Small intestine (tissue), 7 donors: ENCODE measurements around the gene HPCAL1. TPM values are rescaled to one million over a fixed set of nuclear protein-coding genes. Genes with fewer than 3 reads are reported as not detected.
"Not testable (repeated sequence)": the region's sequence is repeated elsewhere in the genome, so short reads cannot be mapped to it uniquely, and the experiment has no call there.

Experiments
- DNase-seq, 2 donors: peaks; one replicate each; pipeline versions ENCODE4 v3.0.0 to v3.0.0-alpha.2; 2013
- FAIRE-seq: peaks from 2 replicates; lab custom pipeline; 2012; peaks lifted over from hg19 to GRCh38; lab: Jason Lieb, UNC
- H3K27ac ChIP-seq, 3 donors: one replicate each; pipeline ENCODE4 v1.5.1; 2013; ENCODE audit warnings: low read length in 2 of 3, mild to moderate bottlenecking in 2 of 3, control low read depth in 1 of 3, inconsistent platforms in 1 of 3, low read depth in 1 of 3, moderate library complexity in 1 of 3
- H3K27me3 ChIP-seq, 3 donors: one replicate each; pipeline ENCODE4 v1.6.1; 2013; ENCODE audit warnings: low read length in 3 of 3, inconsistent platforms in 1 of 3; ENCODE audit not compliant: control insufficient read depth in 3 of 3, insufficient read depth in 3 of 3
- H3K36me3 ChIP-seq, 3 donors: one replicate each; pipeline ENCODE4 v1.6.1; 2013; ENCODE audit warnings: low read length in 3 of 3, inconsistent platforms in 1 of 3, low read depth in 1 of 3, mild to moderate bottlenecking in 1 of 3, moderate library complexity in 1 of 3; ENCODE audit not compliant: control insufficient read depth in 3 of 3, insufficient read depth in 2 of 3
- H3K4me1 ChIP-seq, 3 donors: one replicate each; pipeline ENCODE4 v1.6.1; 2013; ENCODE audit warnings: low read length in 2 of 3, inconsistent platforms in 1 of 3, low read depth in 1 of 3, mild to moderate bottlenecking in 1 of 3, moderate library complexity in 1 of 3; ENCODE audit not compliant: control insufficient read depth in 3 of 3, insufficient read depth in 2 of 3
- H3K4me3 ChIP-seq, 3 donors: one replicate each; pipeline ENCODE4 v1.5.1; 2013; ENCODE audit warnings: low read length in 3 of 3, control low read depth in 1 of 3, inconsistent platforms in 1 of 3, low read depth in 1 of 3, mild to moderate bottlenecking in 1 of 3, moderate library complexity in 1 of 3
- H3K9me3 ChIP-seq, 2 donors: one replicate each; pipeline ENCODE4 v1.6.1; 2013; ENCODE audit warnings: low read depth in 1 of 2, low read length in 1 of 2; ENCODE audit not compliant: control insufficient read depth in 2 of 2, insufficient read depth in 1 of 2
- WGBS, 3 donors: extraction: QIAGEN DNeasy Blood & Tissue Kit; methylation state at CpG; one replicate each; pipeline ENCODE4 v1.1.7; 2013; 5-methylcytosine and 5-hydroxymethylcytosine counted together
- polyA plus RNA-seq, 4 donors: library from polyadenylated mRNA; stranded (reverse) in 3 of 4; unstranded in 1 of 4; fragments of 200-250 nt in 3 of 4; fragments of 120-200 nt in 1 of 4; gene quantifications; one replicate each; pipeline versions ENCODE4 v1.2.1 to v1.2.3, GENCODE V29; 2013
- donor health status: healthy with polysubstance abuse.
- donor health status: control.
- donor health status: control.
- donor health status: Bipolar disorder and iron deficiency.
- donor health status: healthy.

Gene HPCAL1
- polyA plus RNA-seq, 4 donors = 82.3 to 142 (median 94.2) TPM

GRCh38 chr2:10437806-10438205 is 135.1 kb downstream of the HPCAL1 start:
- H3K4me1 ChIP-seq = peaks cover 0 to 42% (median 0%) of the 10 kb centered on the region in 3 donors
- H3K27me3 ChIP-seq = no peaks in the 10 kb centered on the region
- FAIRE-seq (no peak), DNase-seq (no peak)
- 20 to 63% (median 32%) methylated on average over 9 of the region's 9 CpGs for WGBS, 3 donors
- no peak overlapping the region for H3K4me3 ChIP-seq
- H3K9me3 ChIP-seq = no peaks in the 10 kb centered on the region
- no peak overlapping the region for H3K27ac ChIP-seq
- peaks cover 9 to 60% (median 10%) of the 10 kb centered on the region in 3 donors for H3K36me3 ChIP-seq

GRCh38 chr2:10438688-10439087 is 136.0 kb downstream of the HPCAL1 start:
- Histone ChIP-seq H3K4me3 (no peak overlapping the region), H3K36me3 (peaks cover 9 to 65% (median 14%) of the 10 kb centered on the region in 3 donors), H3K9me3 (no peaks in the 10 kb centered on the region), H3K27ac (no peak overlapping the region), H3K27me3 (no peaks in the 10 kb centered on the region), H3K4me1 (peaks cover 0 to 40% (median 0%) of the 10 kb centered on the region in 3 donors)
- DNase-seq (no peak), FAIRE-seq (no peak)
- 89 to 97% (median 93%) methylated on average over 14 of the region's 14 CpGs for WGBS, 3 donors

GRCh38 chr2:10439185-10439879 is 136.6 kb downstream of the HPCAL1 start:
- Histone ChIP-seq H3K36me3 (peaks cover 11 to 67% (median 14%) of the 10 kb centered on the region in 3 donors), H3K4me1 (peaks cover 0 to 34% (median 0%) of the 10 kb centered on the region in 3 donors), H3K27me3 (no peaks in the 10 kb centered on the region), H3K4me3 (no peak overlapping the region), H3K27ac (no peak overlapping the region), H3K9me3 (no peaks in the 10 kb centered on the region)
- DNase-seq = no peak
- no peak for FAIRE-seq
- WGBS, 3 donors = 81 to 83% (median 81%) methylated on average over 11 of the region's 11 CpGs

GRCh38 chr2:10439971-10440370 is 137.3 kb downstream of the HPCAL1 start:
- no peak for DNase-seq
- 91 to 96% (median 95%) methylated on average over 8 of the region's 8 CpGs for whole genome bisulfite sequencing, 3 donors
- H3K36me3 ChIP-seq = peaks cover 13 to 72% (median 14%) of the 10 kb centered on the region in 3 donors

GRCh38 chr2:10440736-10441135 is 138.0 kb downstream of the HPCAL1 start:
- no peaks in the 10 kb centered on the region for H3K27me3 ChIP-seq
- WGBS, 3 donors = 83 to 95% (median 92%) methylated on average over 6 of the region's 6 CpGs
- H3K36me3 ChIP-seq = peaks cover 13 to 68% (median 14%) of the 10 kb centered on the region in 3 donors
- DNase-seq (no peak), FAIRE-seq (no peak)
- no peak overlapping the region for H3K4me3 ChIP-seq
- H3K9me3 ChIP-seq = no peaks in the 10 kb centered on the region
- H3K27ac ChIP-seq = no peak overlapping the region
- H3K4me1 ChIP-seq = peaks cover 0 to 27% (median 0%) of the 10 kb centered on the region in 3 donors

More at GRCh38 chr2:10439971-10440370, 137.3 kb downstream of the HPCAL1 start:
- peaks cover 0 to 28% (median 0%) of the 10 kb centered on the region in 3 donors for H3K4me1 ChIP-seq
- H3K9me3 ChIP-seq = no peaks in the 10 kb centered on the region
- FAIRE-seq = no peak
- H3K27me3 ChIP-seq = no peaks in the 10 kb centered on the region
- no peak overlapping the region for H3K27ac ChIP-seq
- H3K4me3 ChIP-seq = no peak overlapping the region

GRCh38 chr2:10441948-10442347 is 139.2 kb downstream of the HPCAL1 start:
- no peaks in the 10 kb centered on the region for H3K27me3 ChIP-seq
- no peak overlapping the region for H3K27ac ChIP-seq
- DNase-seq = no peak
- no peak overlapping the region for H3K4me3 ChIP-seq
- WGBS, 3 donors = 91 to 94% (median 92%) methylated on average over 8 of the region's 8 CpGs
- H3K4me1 ChIP-seq = peaks cover 3 to 24% (median 3%) of the 10 kb centered on the region in 3 donors
- H3K9me3 ChIP-seq = no peaks in the 10 kb centered on the region
- peaks cover 13 to 56% (median 14%) of the 10 kb centered on the region in 3 donors for H3K36me3 ChIP-seq
- no peak for FAIRE-seq

- not testable (repeated sequence) for H3K27me3 ChIP-seq, H3K27ac ChIP-seq, H3K9me3 ChIP-seq, FAIRE-seq, DNase-seq, H3K4me3 ChIP-seq
- Histone ChIP-seq H3K4me1 (peaks cover 3 to 18% (median 3%) of the 10 kb centered on the region in 3 donors), H3K36me3 (peaks cover 13 to 56% (median 14%) of the 10 kb centered on the region in 3 donors)
- 87 to 97% (median 93%) methylated on average over 2 of the region's 2 CpGs for WGBS, 3 donors
Observed at GRCh38 chr2:10442469-10443126, 139.9 kb downstream of the HPCAL1 start.

- Histone ChIP-seq H3K4me1 (peaks cover 3 to 23% (median 3%) of the 10 kb centered on the region in 3 donors), H3K36me3 (peaks cover 13 to 44% (median 14%) of the 10 kb centered on the region in 3 donors), H3K9me3 (no peaks in the 10 kb centered on the region), H3K27ac (no peak overlapping the region), H3K27me3 (no peaks in the 10 kb centered on the region), H3K4me3 (no peak overlapping the region)
- DNase-seq (no peak), FAIRE-seq (no peak)
- 78 to 80% (median 78%) methylated on average over 5 of the region's 5 CpGs for WGBS, 3 donors
Observed at GRCh38 chr2:10444463-10444862, 141.8 kb downstream of the HPCAL1 start.
